ENCODE results near the gene GPR42. TPM values are rescaled to one million over a fixed set of nuclear protein-coding genes. Genes with fewer than 3 reads are reported as not detected.

GPR42 gene, protein sequence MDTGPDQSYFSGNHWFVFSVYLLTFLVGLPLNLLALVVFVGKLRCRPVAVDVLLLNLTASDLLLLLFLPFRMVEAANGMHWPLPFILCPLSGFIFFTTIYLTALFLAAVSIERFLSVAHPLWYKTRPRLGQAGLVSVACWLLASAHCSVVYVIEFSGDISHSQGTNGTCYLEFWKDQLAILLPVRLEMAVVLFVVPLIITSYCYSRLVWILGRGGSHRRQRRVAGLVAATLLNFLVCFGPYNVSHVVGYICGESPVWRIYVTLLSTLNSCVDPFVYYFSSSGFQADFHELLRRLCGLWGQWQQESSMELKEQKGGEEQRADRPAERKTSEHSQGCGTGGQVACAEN
- total RNA-seq (2022; extraction: Qiagen RNA extraction) = not detected in 5 replicates

DNA sequence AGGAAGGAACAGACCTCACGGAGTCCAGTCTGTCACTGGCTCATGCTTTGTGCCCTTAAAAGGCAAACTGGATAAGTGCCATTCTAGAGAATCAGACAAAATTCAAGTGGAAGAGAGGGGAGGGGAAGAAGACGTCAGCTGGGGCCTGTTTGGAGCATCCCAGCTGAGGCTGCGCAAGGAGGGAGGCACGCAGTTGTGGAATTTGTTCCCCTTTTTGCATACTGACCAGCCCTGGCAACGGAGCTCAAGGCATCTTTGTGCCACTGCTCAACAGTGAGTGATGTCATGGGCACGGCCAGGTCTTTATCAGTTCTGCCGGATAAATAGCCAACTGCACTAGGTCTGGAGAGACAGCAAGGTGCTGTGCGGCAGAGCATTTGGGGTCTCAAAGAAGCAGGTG lies at the start of gene GPR42:
GPR42 (plus strand) TSS at position 347 of the 400 bp plus-strand sequence. CDS start 292 bp downstream, outside the sequence.

DNA sequence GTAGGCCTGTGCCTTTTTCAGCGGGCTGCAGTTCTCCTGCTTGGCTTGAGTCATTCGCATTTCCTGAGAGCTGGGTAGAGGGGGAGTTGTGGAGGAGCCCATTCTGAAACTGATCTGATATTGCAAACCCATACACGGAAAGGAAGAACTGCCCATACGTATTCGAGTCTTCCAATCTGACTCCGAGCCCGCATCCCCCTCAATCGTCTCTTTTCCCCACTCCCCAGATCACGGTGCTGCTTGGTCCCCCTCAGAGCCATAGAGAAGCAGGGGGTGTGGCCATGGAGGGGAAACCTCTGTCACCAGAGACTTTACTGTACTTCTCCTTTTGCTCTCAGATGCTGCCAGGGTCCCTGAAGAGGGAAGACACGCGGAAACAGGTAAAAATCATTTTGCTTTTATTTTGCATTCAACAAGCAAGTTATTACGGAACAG lies 42.0 kb upstream of the GPR42 start, which contains the start of gene CD22:
CD22 (plus strand) TSS at position 337 of the 435 bp plus-strand sequence. CDS start 2,854 bp downstream, outside the sequence.

DNA sequence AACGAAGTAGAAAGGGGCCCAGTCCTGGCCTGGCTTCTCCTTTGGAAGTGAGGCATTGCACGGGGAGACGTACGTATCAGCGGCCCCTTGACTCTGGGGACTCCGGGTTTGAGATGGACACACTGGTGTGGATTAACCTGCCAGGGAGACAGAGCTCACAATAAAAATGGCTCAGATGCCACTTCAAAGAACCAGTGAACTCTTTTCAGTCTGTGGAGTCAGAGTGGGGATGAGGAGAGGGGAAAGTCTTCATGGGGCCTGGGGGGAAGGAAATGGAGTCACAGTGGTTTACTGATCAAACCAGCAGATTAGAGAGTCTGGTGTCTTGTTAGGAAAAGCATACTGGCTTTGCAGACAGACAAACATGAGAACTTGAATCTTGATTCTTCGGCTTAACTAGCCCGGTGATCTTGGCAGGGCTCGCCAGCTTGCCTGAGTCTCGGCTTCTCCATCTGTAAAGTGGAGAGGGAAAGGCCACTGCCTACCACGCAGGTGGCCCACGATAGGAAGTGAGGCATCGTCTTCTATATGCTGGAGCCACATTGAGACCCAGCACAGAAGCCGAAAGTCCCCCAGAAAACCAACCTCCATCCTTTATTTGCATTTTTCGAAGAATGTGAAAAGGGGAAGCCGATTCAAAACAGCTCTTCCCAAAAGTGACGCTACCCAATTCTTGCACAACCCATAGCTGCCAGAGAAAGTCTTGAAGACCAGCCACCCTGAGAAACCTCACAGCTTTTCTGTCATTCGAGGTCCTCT lies 23.5 kb upstream of the GPR42 start, which contains the start of gene FFAR1:
FFAR1 (plus strand) TSS at position 732 of the 759 bp plus-strand sequence. CDS start 3,650 bp downstream, outside the sequence.

GRCh38 chr19:35357867-35358573 lies 12.8 kb upstream of the GPR42 start, which contains the start of gene FFAR3:
Gene FFAR3 (plus strand): TSS chr19:35358460. CDS start chr19:35358891, 431 bp downstream.

Other genes starting within 250 kb of the GPR42 start
- 0.21 to 0.42 TPM (median 0.26 TPM) in 5 replicates for gene LGI4, start 236.0 kb upstream of the GPR42 start, total RNA-seq (2022; extraction: Qiagen RNA extraction)
- 0.32 to 0.59 TPM (median 0.33 TPM) in 3 of 5 replicates, not detected in the others for gene FXYD1, start 232.2 kb upstream of the GPR42 start, total RNA-seq (2022; extraction: Qiagen RNA extraction)
- 0.17 to 0.44 TPM (median 0.25 TPM) in 5 replicates for gene FXYD7, start 227.8 kb upstream of the GPR42 start, total RNA-seq (2022; extraction: Qiagen RNA extraction)
- gene FXYD5, start 216.3 kb upstream of the GPR42 start, total RNA-seq (2022; extraction: Qiagen RNA extraction) = 175 to 215 TPM (median 202 TPM) in 5 replicates
- gene FAM187B, start 142.3 kb upstream of the GPR42 start, total RNA-seq (2022; extraction: Qiagen RNA extraction) = not detected in 5 replicates
- 6.8 to 12.1 TPM (median 10.2 TPM) in 5 replicates for gene LSR, start 122.1 kb upstream of the GPR42 start, total RNA-seq (2022; extraction: Qiagen RNA extraction)
- gene USF2, start 102.1 kb upstream of the GPR42 start, total RNA-seq (2022; extraction: Qiagen RNA extraction) = 120 to 158 TPM (median 149 TPM) in 5 replicates
- 0.02 to 0.22 TPM (median 0.12 TPM) in 3 of 5 replicates, not detected in the others for gene HAMP, start 88.5 kb upstream of the GPR42 start, total RNA-seq (2022; extraction: Qiagen RNA extraction)
- gene MAG, start 78.9 kb upstream of the GPR42 start, total RNA-seq (2022; extraction: Qiagen RNA extraction) = not detected in 5 replicates
- 0.68 to 1.2 TPM (median 0.95 TPM) in 5 replicates for gene CD22, start 41.9 kb upstream of the GPR42 start, total RNA-seq (2022; extraction: Qiagen RNA extraction)
- gene FFAR1, start 23.2 kb upstream of the GPR42 start, total RNA-seq (2022; extraction: Qiagen RNA extraction) = 0.07 TPM in 2 of 5 replicates, not detected in the others
- gene FFAR3, start 12.6 kb upstream of the GPR42 start, total RNA-seq (2022; extraction: Qiagen RNA extraction) = 0.09 TPM in 2 of 5 replicates, not detected in the others
- gene FFAR2, start 77.2 kb downstream of the GPR42 start, total RNA-seq (2022; extraction: Qiagen RNA extraction) = not detected in 5 replicates
- not detected in 5 replicates for gene KRTDAP, start 119.4 kb downstream of the GPR42 start, total RNA-seq (2022; extraction: Qiagen RNA extraction)
- gene DMKN, start 142.6 kb downstream of the GPR42 start, total RNA-seq (2022; extraction: Qiagen RNA extraction) = 33.8 to 45.0 TPM (median 35.0 TPM) in 5 replicates
- 2.2 to 4.6 TPM (median 3.5 TPM) in 5 replicates for gene SBSN, start 157.2 kb downstream of the GPR42 start, total RNA-seq (2022; extraction: Qiagen RNA extraction)
- 0.09 TPM in 1 of 5 replicates, not detected in the others for gene GAPDHS, start 162.4 kb downstream of the GPR42 start, total RNA-seq (2022; extraction: Qiagen RNA extraction)
- 323 to 433 TPM (median 412 TPM) in 5 replicates for gene TMEM147, start 174.6 kb downstream of the GPR42 start, total RNA-seq (2022; extraction: Qiagen RNA extraction)
- 0.07 to 0.09 TPM in 2 of 5 replicates, not detected in the others for gene ATP4A, start 192.6 kb downstream of the GPR42 start, total RNA-seq (2022; extraction: Qiagen RNA extraction)
- not detected in 5 replicates for gene PMIS2, start 215.1 kb downstream of the GPR42 start, total RNA-seq (2022; extraction: Qiagen RNA extraction)
- 13.0 to 16.4 TPM (median 14.9 TPM) in 5 replicates for gene HAUS5, start 241.7 kb downstream of the GPR42 start, total RNA-seq (2022; extraction: Qiagen RNA extraction)